Hair follicle dermal papilla cell (primary cell): ENCODE results near the gene CD47. TPM values are rescaled to one million over a fixed set of nuclear protein-coding genes. Genes with fewer than 3 reads are reported as not detected.

Source experiments
- total RNA-seq: library from RNA; depleted of rRNA; stranded (reverse); fragments of >200 nt; gene quantifications from 2 replicates; pipeline ENCODE4 v1.2.3, GENCODE V29; 2012

Gene CD47
- total RNA-seq, result 108 and 123 TPM in 2 replicates

DNA sequence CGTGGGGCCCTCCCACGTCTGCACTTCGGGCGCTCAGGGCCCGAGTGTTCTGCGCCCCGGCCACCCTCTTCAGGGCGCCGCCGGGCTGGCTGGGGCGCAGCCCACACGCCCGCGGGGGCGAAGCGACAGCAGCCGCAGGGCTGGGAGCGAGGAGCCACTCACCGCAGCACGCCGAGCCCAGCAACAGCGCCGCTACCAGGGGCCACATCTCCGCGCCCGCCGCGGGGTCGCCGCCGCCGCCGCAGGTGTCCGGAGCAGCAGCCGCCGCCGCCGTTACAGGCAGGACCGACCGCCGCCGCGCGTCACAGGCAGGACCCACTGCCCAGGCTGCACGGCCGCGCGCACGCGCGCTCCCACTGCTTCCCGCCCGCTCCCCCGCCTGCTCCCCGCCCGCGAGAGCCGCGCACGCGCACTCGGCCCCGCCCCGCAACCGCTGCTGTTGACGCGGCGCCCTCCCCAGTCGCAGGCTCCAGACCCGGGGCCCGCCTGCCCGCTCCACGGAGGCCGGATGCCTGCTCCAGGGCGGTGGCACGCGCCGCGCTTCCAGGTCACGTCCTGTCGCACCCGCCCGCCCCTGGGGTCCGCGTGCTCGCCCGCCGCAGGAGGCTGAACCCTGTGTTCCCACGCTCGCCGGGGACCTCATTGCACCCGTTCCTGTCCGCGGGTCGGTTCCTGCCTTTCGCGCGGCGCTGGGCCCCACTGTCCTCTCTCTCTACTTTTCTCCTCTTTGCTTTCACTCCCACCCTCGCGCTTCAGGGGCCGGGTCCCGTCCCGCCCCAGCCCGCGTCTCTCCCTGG is at the start of gene CD47:
TSS of gene CD47 (minus strand) at position 331 of the 797 bp plus-strand sequence. CDS start at position 208, 123 bp downstream.

Other genes with a start within 250 kb of the CD47 start
- gene IFT57, start 131.4 kb upstream of the CD47 start, total RNA-seq, result 44.0 and 46.0 TPM in 2 replicates
- not detected in 2 replicates for gene HHLA2, start 205.5 kb upstream of the CD47 start, total RNA-seq